Measurements from ENCODE around the gene SPCS1. TPM values are rescaled to one million over a fixed set of nuclear protein-coding genes. Genes with fewer than 3 reads are reported as not detected.
"Not testable (repeated sequence)": the region's sequence is repeated elsewhere in the genome, so short reads cannot be mapped to it uniquely, and the experiment has no call there.

SPCS1 gene
- polyA plus RNA-seq, 1 of the 3 experiments (the other 2 are of a cell fraction): 191 TPM

DNA sequence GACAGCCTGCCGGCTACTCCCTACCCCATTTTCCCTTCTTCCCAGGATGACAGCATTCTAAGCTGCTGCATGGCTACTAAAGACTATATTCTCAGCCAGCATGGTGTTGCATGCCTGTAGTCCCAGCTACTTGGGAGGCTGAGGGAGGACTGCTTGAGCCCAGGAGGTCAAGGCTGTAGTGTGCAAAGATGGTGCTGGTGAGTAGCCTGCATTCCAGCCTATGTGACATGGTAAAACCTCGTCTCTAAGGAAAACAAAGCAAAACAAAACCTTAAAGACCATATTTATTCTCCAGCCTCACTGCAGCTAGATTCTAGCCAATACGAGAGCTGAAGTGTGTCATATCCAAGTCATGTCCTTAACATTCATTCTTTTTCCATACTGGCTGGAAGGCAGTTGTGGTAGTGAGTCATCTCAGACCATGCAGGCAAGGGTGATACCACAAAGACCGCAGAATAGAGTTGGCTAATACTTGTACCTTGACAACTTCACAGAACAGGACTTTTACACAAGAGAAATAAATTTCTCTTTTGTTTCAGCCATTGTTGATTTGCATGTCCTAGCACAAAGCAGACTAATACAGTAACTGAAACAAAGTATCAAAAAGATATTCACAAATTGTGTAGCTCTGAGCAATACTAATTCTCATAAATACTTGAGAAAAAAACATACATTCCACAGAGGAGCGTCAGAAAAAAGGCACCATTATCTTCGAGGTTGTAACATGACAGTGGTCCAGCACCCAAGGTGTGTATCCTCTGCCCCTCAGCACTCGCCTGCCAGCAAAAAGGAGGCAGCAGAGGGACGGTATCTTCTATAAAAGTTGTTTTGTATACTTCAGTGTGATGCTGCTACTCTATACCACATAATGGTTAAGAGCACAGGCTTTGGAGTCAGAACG, 35.0 kb upstream of the SPCS1 start (continued):
- no peak for TF ChIP-seq USF2 (IDR thresholded peaks at IDR 0.05; ENCODE audit: borderline replicate concordance, low read depth, low read length)
- TF ChIP-seq, protein P1, sequence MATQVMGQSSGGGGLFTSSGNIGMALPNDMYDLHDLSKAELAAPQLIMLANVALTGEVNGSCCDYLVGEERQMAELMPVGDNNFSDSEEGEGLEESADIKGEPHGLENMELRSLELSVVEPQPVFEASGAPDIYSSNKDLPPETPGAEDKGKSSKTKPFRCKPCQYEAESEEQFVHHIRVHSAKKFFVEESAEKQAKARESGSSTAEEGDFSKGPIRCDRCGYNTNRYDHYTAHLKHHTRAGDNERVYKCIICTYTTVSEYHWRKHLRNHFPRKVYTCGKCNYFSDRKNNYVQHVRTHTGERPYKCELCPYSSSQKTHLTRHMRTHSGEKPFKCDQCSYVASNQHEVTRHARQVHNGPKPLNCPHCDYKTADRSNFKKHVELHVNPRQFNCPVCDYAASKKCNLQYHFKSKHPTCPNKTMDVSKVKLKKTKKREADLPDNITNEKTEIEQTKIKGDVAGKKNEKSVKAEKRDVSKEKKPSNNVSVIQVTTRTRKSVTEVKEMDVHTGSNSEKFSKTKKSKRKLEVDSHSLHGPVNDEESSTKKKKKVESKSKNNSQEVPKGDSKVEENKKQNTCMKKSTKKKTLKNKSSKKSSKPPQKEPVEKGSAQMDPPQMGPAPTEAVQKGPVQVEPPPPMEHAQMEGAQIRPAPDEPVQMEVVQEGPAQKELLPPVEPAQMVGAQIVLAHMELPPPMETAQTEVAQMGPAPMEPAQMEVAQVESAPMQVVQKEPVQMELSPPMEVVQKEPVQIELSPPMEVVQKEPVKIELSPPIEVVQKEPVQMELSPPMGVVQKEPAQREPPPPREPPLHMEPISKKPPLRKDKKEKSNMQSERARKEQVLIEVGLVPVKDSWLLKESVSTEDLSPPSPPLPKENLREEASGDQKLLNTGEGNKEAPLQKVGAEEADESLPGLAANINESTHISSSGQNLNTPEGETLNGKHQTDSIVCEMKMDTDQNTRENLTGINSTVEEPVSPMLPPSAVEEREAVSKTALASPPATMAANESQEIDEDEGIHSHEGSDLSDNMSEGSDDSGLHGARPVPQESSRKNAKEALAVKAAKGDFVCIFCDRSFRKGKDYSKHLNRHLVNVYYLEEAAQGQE (IDR thresholded peaks at IDR 0.05; ENCODE audit: low read depth, low read length): no peak
- TF ChIP-seq RXRA (IDR thresholded peaks at IDR 0.05; ENCODE audit: borderline replicate concordance, low read depth): peak; percentile 48; the same call in 1 of the 2 replicates
- TF ChIP-seq NRF1 (IDR thresholded peaks at IDR 0.05; ENCODE audit: low read depth, low read length): no peak
- no peak for TF ChIP-seq CHD2 (IDR thresholded peaks at IDR 0.05; ENCODE audit: low read length, partially characterized antibody)
- peak; percentile 58 for TF ChIP-seq PBX3 (IDR thresholded peaks at IDR 0.05)
- peak; percentile 30; the same call in 1 of the 2 replicates for TF ChIP-seq YY1 (IDR thresholded peaks at IDR 0.05; ENCODE audit: low read depth)

DNA sequence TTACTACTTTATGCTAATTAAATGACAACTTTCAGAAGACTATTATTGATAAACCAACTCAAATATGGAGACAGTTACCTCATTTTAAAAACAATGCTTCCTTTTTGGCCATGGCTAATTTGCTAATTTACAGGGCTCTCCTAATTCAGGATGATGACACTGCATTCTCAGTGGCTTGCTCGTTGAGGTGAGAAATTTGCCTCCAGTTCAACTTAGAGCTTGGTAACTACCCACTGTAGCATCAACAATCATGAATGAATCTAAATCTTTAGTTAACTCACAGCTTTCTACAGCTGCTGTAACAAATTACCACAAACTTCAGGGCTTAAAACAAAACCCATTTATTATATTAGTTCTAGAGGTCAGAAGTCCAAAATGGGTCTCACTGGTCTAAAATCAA, 34.2 kb upstream of the SPCS1 start:
- Histone ChIP-seq H3K9me3 (no peaks in the 10 kb centered on the region), H2AFZ (ENCODE audit: low read depth) (no peak overlapping the region), H3K9ac (peak overlapping the region; percentile 68), H3K4me1 (ENCODE audit: control insufficient read depth in 1 of 2, insufficient read depth in 2 of 2, low read depth in 1 of 2, low read length in 1 of 2) (peaks cover 0 to 16% of the 10 kb centered on the region in 2 experiments; a peak in 2 of 4 replicates), H3K79me2 (ENCODE audit: insufficient read depth) (peaks cover 63% of the 10 kb centered on the region), H3K4me3 (ENCODE audit: low read depth in 2 of 2, low read length in 1 of 2) (no peak overlapping the region), H3K27ac (ENCODE audit: low read depth in 2 of 2, low read length in 1 of 2) (peak overlapping the region; percentile 48 to 99; a peak in 3 of 4 replicates), H3K36me3 (replicated peaks in 1 of 2; ENCODE audit: control insufficient read depth in 1 of 2, insufficient read depth in 2 of 2, low read length in 1 of 2) (peaks cover 23 to 52% of the 10 kb centered on the region in 2 experiments), H3K9me2 (no peaks in the 10 kb centered on the region), H3F3A (replicated peaks; ENCODE audit: insufficient read depth) (peaks cover 36% of the 10 kb centered on the region), H3K27me3 (ENCODE audit: insufficient read depth) (no peaks in the 10 kb centered on the region), H3K4me2 (peak overlapping the region; percentile 61; the same call in 1 of the 2 replicates), H4K20me1 (ENCODE audit: insufficient read depth) (no peaks in the 10 kb centered on the region)
- DNase-seq: no peak
- 68% methylated on average over 1 of the region's 1 CpG for WGBS (ENCODE audit: low lambda C conversion rate)
- CTCF ChIA-PET: no interaction called here
- POLR2A ChIA-PET: no interaction called here
- no peak for TF ChIP-seq GABPA (IDR thresholded peaks at IDR 0.05; ENCODE audit: low read depth)
- TF ChIP-seq FOXJ3 (CRISPR knock-in tag; IDR thresholded peaks at IDR 0.05): no peak

GRCh38 chr3:52676201-52676600, 29.7 kb upstream of the SPCS1 start:
- CTCF ChIA-PET: not testable (repeated sequence)
- peaks cover 73% of the 10 kb centered on the region for H3K79me2 ChIP-seq (ENCODE audit: insufficient read depth)

More at GRCh38 chr3:52676201-52676600, 29.7 kb upstream of the SPCS1 start:
- H3K9ac ChIP-seq; H3K9me2 ChIP-seq; H3K27ac ChIP-seq (ENCODE audit: low read depth in 2 of 2, low read length in 1 of 2); POLR2A ChIA-PET; H3K4me2 ChIP-seq; H3K27me3 ChIP-seq (ENCODE audit: insufficient read depth); H3K4me3 ChIP-seq (ENCODE audit: low read depth in 2 of 2, low read length in 1 of 2); H2AFZ ChIP-seq (ENCODE audit: low read depth); H3K4me1 ChIP-seq (ENCODE audit: control insufficient read depth in 1 of 2, insufficient read depth in 2 of 2, low read depth in 1 of 2, low read length in 1 of 2); H4K20me1 ChIP-seq (ENCODE audit: insufficient read depth); DNase-seq; H3K9me3 ChIP-seq: not testable (repeated sequence)
- peaks cover 51 to 61% of the 10 kb centered on the region in 2 experiments for H3K36me3 ChIP-seq (replicated peaks in 1 of 2; ENCODE audit: control insufficient read depth in 1 of 2, insufficient read depth in 2 of 2, low read length in 1 of 2)
- peaks cover 19% of the 10 kb centered on the region for H3F3A ChIP-seq (replicated peaks; ENCODE audit: insufficient read depth)
- WGBS (ENCODE audit: low lambda C conversion rate): 92% methylated on average over 3 of the region's 3 CpGs
